Epithelial cell of esophagus (primary cell): Measurements from ENCODE around the gene ATP10A.

ENCODE experiments used
- DNase-seq: peaks from one replicate; pipeline ENCODE4 v3.0.0; 2010; ENCODE audit warnings: low read depth
- H3K4me3 ChIP-seq: 2 replicates; pipeline ENCODE4 v1.5.1; 2011; ENCODE audit warnings: mild to moderate bottlenecking, low read length, control low read depth
- TF ChIP-seq, protein P1 (sequence below): IDR thresholded peaks from 2 replicates; pipeline ENCODE4 v1.5.1; 2011; ENCODE audit warnings: low read depth, mild to moderate bottlenecking, low read length, control low read depth, inconsistent platforms; ENCODE audit not compliant: insufficient read depth; ENCODE audit errors: missing control alignments

The ATP10A gene

DNA sequence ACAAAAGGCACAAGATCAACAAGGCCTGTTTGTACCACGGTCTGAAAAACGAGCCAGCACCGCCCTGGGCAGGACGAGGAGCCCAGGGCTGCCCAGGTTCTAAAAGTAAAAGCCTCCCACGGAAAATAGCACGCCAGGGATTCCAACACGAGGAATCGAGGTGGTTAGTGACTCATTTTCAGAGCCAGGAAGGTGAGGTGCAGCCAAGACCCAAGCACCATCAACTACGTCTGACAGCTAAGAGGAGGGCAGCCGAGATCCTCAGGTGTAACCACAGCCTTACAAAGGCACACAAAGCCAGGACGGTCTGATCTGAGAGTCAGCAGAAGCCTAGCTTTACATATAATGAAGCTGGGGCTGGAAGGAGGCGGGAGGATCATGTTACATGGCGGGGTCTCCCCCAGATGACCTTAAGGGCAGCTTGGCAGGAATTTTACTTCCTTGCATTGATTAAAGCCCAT is 52.5 kb downstream of the ATP10A start:
- no peak overlapping the region for H3K4me3 ChIP-seq
- TF ChIP-seq, protein P1, sequence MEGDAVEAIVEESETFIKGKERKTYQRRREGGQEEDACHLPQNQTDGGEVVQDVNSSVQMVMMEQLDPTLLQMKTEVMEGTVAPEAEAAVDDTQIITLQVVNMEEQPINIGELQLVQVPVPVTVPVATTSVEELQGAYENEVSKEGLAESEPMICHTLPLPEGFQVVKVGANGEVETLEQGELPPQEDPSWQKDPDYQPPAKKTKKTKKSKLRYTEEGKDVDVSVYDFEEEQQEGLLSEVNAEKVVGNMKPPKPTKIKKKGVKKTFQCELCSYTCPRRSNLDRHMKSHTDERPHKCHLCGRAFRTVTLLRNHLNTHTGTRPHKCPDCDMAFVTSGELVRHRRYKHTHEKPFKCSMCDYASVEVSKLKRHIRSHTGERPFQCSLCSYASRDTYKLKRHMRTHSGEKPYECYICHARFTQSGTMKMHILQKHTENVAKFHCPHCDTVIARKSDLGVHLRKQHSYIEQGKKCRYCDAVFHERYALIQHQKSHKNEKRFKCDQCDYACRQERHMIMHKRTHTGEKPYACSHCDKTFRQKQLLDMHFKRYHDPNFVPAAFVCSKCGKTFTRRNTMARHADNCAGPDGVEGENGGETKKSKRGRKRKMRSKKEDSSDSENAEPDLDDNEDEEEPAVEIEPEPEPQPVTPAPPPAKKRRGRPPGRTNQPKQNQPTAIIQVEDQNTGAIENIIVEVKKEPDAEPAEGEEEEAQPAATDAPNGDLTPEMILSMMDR: no peak

DNA sequence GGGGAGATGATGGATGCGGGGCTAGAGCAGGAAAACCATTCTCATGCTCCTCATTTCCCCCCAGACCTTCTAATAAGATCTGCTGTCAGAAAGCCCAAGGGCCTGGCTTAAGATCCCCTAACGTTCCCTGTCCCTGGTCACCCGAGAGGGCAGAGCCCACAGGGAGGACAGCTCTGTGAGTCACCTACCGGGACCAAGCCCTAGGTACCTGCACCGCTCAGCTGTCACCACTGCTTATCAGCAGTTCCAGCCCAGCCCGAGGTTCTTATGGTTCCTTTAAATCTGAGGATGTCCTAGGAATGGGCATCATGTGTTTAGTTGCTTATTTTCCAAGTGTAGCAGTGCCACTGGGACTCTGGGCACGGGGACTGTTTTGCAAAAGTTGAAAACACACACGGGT is 53.0 kb downstream of the ATP10A start:
- DNase-seq: no peak
- TF ChIP-seq, protein P1: no peak
- H3K4me3 ChIP-seq: no peak overlapping the region

More for the DNA sequence above, 52.5 kb downstream of the ATP10A start:
- DNase-seq: no peak

DNA sequence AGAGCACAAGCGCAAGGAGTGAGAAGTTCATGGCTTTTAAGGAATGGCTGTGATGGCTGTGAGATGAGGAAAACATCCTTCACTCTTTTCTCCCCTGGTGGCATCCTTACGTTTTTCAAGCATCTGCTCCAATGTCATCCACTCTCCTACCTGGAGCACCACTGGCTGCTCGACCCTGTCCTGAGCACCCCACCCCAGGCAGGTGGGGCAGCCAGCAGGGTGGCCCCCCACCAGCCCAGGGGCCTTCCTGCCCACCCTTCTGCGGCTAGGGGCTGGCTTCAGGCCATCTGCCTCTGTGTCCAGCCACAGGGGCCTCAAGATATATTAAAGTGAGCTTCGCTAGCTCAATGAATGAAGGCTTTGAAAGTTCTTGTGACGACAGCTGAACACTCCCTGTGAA is 56.1 kb downstream of the ATP10A start:
- H3K4me3 ChIP-seq: no peak overlapping the region
- TF ChIP-seq, protein P1: no peak
- no peak for DNase-seq

- DNase-seq: peak; percentile 3
- TF ChIP-seq, protein P1: no peak
- H3K4me3 ChIP-seq: no peak overlapping the region
Observed at GRCh38 chr15:25805031-25805430, 58.1 kb downstream of the ATP10A start.

DNA sequence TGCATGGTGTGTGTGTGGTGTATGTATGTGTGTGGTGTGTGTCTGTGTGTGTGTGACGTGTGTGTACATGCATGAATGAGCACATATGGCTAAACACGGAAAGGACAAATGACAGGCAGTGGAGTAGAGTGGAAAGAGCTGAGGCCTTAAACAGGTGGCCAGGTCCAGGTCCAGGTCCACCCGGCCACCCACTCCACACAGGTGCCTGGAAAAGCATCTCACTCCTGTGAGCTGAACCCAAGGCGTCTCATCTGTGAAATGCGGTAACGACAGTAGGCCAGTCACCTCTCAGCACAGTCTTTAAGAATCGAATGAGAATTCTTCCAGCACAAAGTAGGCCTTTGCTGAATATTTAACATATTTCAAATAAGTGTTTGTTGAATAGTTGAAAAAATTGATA is 58.7 kb downstream of the ATP10A start:
- TF ChIP-seq, protein P1: no peak
- H3K4me3 ChIP-seq: no peak overlapping the region
- DNase-seq: no peak

GRCh38 chr15:25803541-25803940 is 59.6 kb downstream of the ATP10A start:
- TF ChIP-seq, protein P1: no peak
- no peak for DNase-seq
- H3K4me3 ChIP-seq: no peak overlapping the region

- DNase-seq: no peak
- H3K4me3 ChIP-seq: no peak overlapping the region
Observed at GRCh38 chr15:25803036-25803435, 60.1 kb downstream of the ATP10A start.

More at GRCh38 chr15:25803036-25803435, 60.1 kb downstream of the ATP10A start:
- TF ChIP-seq, protein P1: no peak
